Fibroblast of mammary gland (primary cell): ENCODE data around the gene DENND4B.

ENCODE experiments used
- DNase-seq: peaks from one replicate; pipeline ENCODE4 v3.0.0-alpha.2; 2010; ENCODE audit warnings: low read depth
- H3K4me3 ChIP-seq: 2 replicates; pipeline ENCODE4 v1.5.1; 2011; ENCODE audit warnings: low read depth, mild to moderate bottlenecking, low read length, moderate library complexity; ENCODE audit not compliant: control insufficient read depth
- CTCF ChIP-seq: conservative IDR thresholded peaks from 2 replicates; pipeline ENCODE4 v1.5.1; 2011; ENCODE audit warnings: low read depth, low read length, inconsistent platforms; ENCODE audit not compliant: control insufficient read depth, insufficient read depth

Gene DENND4B

GRCh38 chr1:153941826-153942725 is 4.4 kb downstream of the DENND4B start:
- no peak overlapping the region for H3K4me3 ChIP-seq

GRCh38 chr1:153940756-153941155 is 5.8 kb downstream of the DENND4B start:
- DNase-seq, result no peak
- TF ChIP-seq CTCF, result no peak
- H3K4me3 ChIP-seq, result no peak overlapping the region

More at GRCh38 chr1:153941826-153942725, 4.4 kb downstream of the DENND4B start:
- DNase-seq, result no peak
- no peak for TF ChIP-seq CTCF

- DNase-seq, result no peak
- H3K4me3 ChIP-seq, result no peak overlapping the region
- no peak for TF ChIP-seq CTCF
Observed at GRCh38 chr1:153939476-153939875, 7.0 kb downstream of the DENND4B start.

- H3K4me3 ChIP-seq, result no peak overlapping the region
- DNase-seq, result no peak
- no peak for TF ChIP-seq CTCF
Observed at GRCh38 chr1:153938996-153939395, 7.5 kb downstream of the DENND4B start.

GRCh38 chr1:153937331-153937730 is 9.2 kb downstream of the DENND4B start:
- no peak overlapping the region for H3K4me3 ChIP-seq
- TF ChIP-seq CTCF, result no peak
- no peak for DNase-seq

GRCh38 chr1:153936011-153936802 is 10.3 kb downstream of the DENND4B start:
- DNase-seq, result no peak
- TF ChIP-seq CTCF, result no peak
- no peak overlapping the region for H3K4me3 ChIP-seq
